ENCODE data around the gene GYS1.

The GYS1 gene

GRCh38 chr19:48965040-48965805 is 27.9 kb downstream of the GYS1 start, which contains the start of gene FTL:
Gene FTL, plus strand, starts transcription at chr19:48965309. Its CDS starts 199 bp downstream, at chr19:48965508.
- Mint-ChIP-seq H3K4me3 (peak within 1 kb of the TSS; percentile 99), H3K4me1 (ENCODE audit: low read depth) (peaks cover 48% of the 10 kb centered on the region), H3K27me3 (no peaks in the 10 kb centered on the region), H3K9me3 (ENCODE audit: low read depth) (no peaks in the 10 kb centered on the region), H3K36me3 (peaks cover 3% of the 10 kb centered on the region), H3K27ac (peak within 1 kb of the TSS; percentile 99)

- no peaks in the 10 kb centered on the region for H3K9me3 Mint-ChIP-seq (ENCODE audit: low read depth)
- no peaks in the 10 kb centered on the region for H3K27me3 Mint-ChIP-seq
- peaks cover 3% of the 10 kb centered on the region for H3K36me3 Mint-ChIP-seq
- H3K4me1 Mint-ChIP-seq (ENCODE audit: low read depth): peaks cover 48% of the 10 kb centered on the region
- peak overlapping the region; percentile 99 for H3K4me3 Mint-ChIP-seq
- peak overlapping the region; percentile 99 for H3K27ac Mint-ChIP-seq
Measured at GRCh38 chr19:48964205-48965039, 28.7 kb downstream of the GYS1 start.

GRCh38 chr19:48963371-48964204 is 29.5 kb downstream of the GYS1 start:
- H3K9me3 Mint-ChIP-seq (ENCODE audit: low read depth): no peaks in the 10 kb centered on the region
- peaks cover 3% of the 10 kb centered on the region for H3K36me3 Mint-ChIP-seq
- peaks cover 51% of the 10 kb centered on the region for H3K4me1 Mint-ChIP-seq (ENCODE audit: low read depth)
- no peaks in the 10 kb centered on the region for H3K27me3 Mint-ChIP-seq
- peak overlapping the region; percentile 99 for H3K27ac Mint-ChIP-seq
- H3K4me3 Mint-ChIP-seq: peak overlapping the region; percentile 99

GRCh38 chr19:48962849-48963165 is 30.3 kb downstream of the GYS1 start:
- Mint-ChIP-seq H3K4me1 (ENCODE audit: low read depth) (peaks cover 48% of the 10 kb centered on the region), H3K27me3 (no peaks in the 10 kb centered on the region), H3K4me3 (peak overlapping the region; percentile 99), H3K27ac (peak overlapping the region; percentile 86), H3K36me3 (peaks cover 3% of the 10 kb centered on the region), H3K9me3 (ENCODE audit: low read depth) (no peaks in the 10 kb centered on the region)

GRCh38 chr19:48962029-48962848 is 30.9 kb downstream of the GYS1 start:
- Mint-ChIP-seq H3K36me3 (peaks cover 3% of the 10 kb centered on the region), H3K4me1 (ENCODE audit: low read depth) (peaks cover 53% of the 10 kb centered on the region)

GRCh38 chr19:48961673-48962028 is 31.5 kb downstream of the GYS1 start:
- no peaks in the 10 kb centered on the region for H3K27me3 Mint-ChIP-seq
- no peaks in the 10 kb centered on the region for H3K9me3 Mint-ChIP-seq (ENCODE audit: low read depth)
- H3K36me3 Mint-ChIP-seq: peaks cover 6% of the 10 kb centered on the region
- H3K4me3 Mint-ChIP-seq: peak overlapping the region; percentile 99
- H3K27ac Mint-ChIP-seq: peak overlapping the region; percentile 86
- peaks cover 55% of the 10 kb centered on the region for H3K4me1 Mint-ChIP-seq (ENCODE audit: low read depth)

More at GRCh38 chr19:48962029-48962848, 30.9 kb downstream of the GYS1 start:
- Mint-ChIP-seq H3K9me3 (ENCODE audit: low read depth) (no peaks in the 10 kb centered on the region), H3K27ac (peak overlapping the region; percentile 86), H3K27me3 (no peaks in the 10 kb centered on the region), H3K4me3 (peak overlapping the region; percentile 99)

GRCh38 chr19:48961051-48961649 is 32.0 kb downstream of the GYS1 start:
- peaks cover 57% of the 10 kb centered on the region for H3K4me1 Mint-ChIP-seq (ENCODE audit: low read depth)
- peaks cover 3% of the 10 kb centered on the region for H3K36me3 Mint-ChIP-seq
- H3K9me3 Mint-ChIP-seq (ENCODE audit: low read depth): no peaks in the 10 kb centered on the region
- H3K27ac Mint-ChIP-seq: peak overlapping the region; percentile 73
- H3K4me3 Mint-ChIP-seq: no peak overlapping the region
- H3K27me3 Mint-ChIP-seq: no peaks in the 10 kb centered on the region

- no peak overlapping the region for H3K27ac Mint-ChIP-seq
- H3K9me3 Mint-ChIP-seq (ENCODE audit: low read depth): no peaks in the 10 kb centered on the region
- no peak overlapping the region for H3K4me3 Mint-ChIP-seq
- H3K27me3 Mint-ChIP-seq: no peaks in the 10 kb centered on the region
- H3K4me1 Mint-ChIP-seq (ENCODE audit: low read depth): peaks cover 55% of the 10 kb centered on the region
- peaks cover 3% of the 10 kb centered on the region for H3K36me3 Mint-ChIP-seq
Measured at GRCh38 chr19:48959341-48960239, 33.5 kb downstream of the GYS1 start.

GRCh38 chr19:48958006-48958405 is 35.1 kb downstream of the GYS1 start:
- H3K4me3 Mint-ChIP-seq: peak overlapping the region; percentile 32
- H3K9me3 Mint-ChIP-seq (ENCODE audit: low read depth): no peaks in the 10 kb centered on the region
- H3K27ac Mint-ChIP-seq: no peak overlapping the region
- H3K4me1 Mint-ChIP-seq (ENCODE audit: low read depth): peaks cover 43% of the 10 kb centered on the region
- no peaks in the 10 kb centered on the region for H3K27me3 Mint-ChIP-seq
- H3K36me3 Mint-ChIP-seq: peaks cover 3% of the 10 kb centered on the region

- H3K27ac Mint-ChIP-seq: peak overlapping the region; percentile 75
- H3K4me3 Mint-ChIP-seq: peak overlapping the region; percentile 90
- peaks cover 26% of the 10 kb centered on the region for H3K4me1 Mint-ChIP-seq (ENCODE audit: low read depth)
- peaks cover 3% of the 10 kb centered on the region for H3K36me3 Mint-ChIP-seq
- no peaks in the 10 kb centered on the region for H3K27me3 Mint-ChIP-seq
- H3K9me3 Mint-ChIP-seq (ENCODE audit: low read depth): no peaks in the 10 kb centered on the region
Measured at GRCh38 chr19:48955308-48955958, 37.7 kb downstream of the GYS1 start.

- Mint-ChIP-seq H3K4me3 (peak within 1 kb of the TSS; percentile 90), H3K9me3 (ENCODE audit: low read depth) (no peaks in the 10 kb centered on the region), H3K4me1 (ENCODE audit: low read depth) (peaks cover 26% of the 10 kb centered on the region), H3K36me3 (peaks cover 3% of the 10 kb centered on the region), H3K27ac (peak within 1 kb of the TSS; percentile 92), H3K27me3 (no peaks in the 10 kb centered on the region)
Measured at GRCh38 chr19:48954595-48955307, 38.4 kb downstream of the GYS1 start, which contains the start of gene BAX. Gene BAX, plus strand, starts transcription at chr19:48954875. Its CDS starts 54 bp downstream, at chr19:48954929.

GRCh38 chr19:48953990-48954594 is 39.0 kb downstream of the GYS1 start:
- peak overlapping the region; percentile 92 for H3K27ac Mint-ChIP-seq
- no peaks in the 10 kb centered on the region for H3K27me3 Mint-ChIP-seq
- peak overlapping the region; percentile 87 for H3K4me3 Mint-ChIP-seq
- peaks cover 26% of the 10 kb centered on the region for H3K4me1 Mint-ChIP-seq (ENCODE audit: low read depth)
- no peaks in the 10 kb centered on the region for H3K9me3 Mint-ChIP-seq (ENCODE audit: low read depth)
- peaks cover 3% of the 10 kb centered on the region for H3K36me3 Mint-ChIP-seq

Data from activated naive CD8-positive, alpha-beta T cell (primary cell).